22Rv1 (cell line): ENCODE measurements around the gene THADA.

ENCODE experiments used
- H3K27ac ChIP-seq: fragments of 450-650 bp; 2 replicates; pipeline ENCODE4 v1.5.1; 2017
- ZFX ChIP-seq: fragments of 450-650 bp; IDR thresholded peaks from 2 replicates; pipeline ENCODE4 v1.6.1; 2017; ENCODE audit warnings: antibody characterized with exemption, borderline replicate concordance
- TF ChIP-seq, protein P1 (sequence below): fragments of 450-650 bp; IDR thresholded peaks from 2 replicates; pipeline ENCODE4 v1.5.1; 2017; ENCODE audit warnings: mild to moderate bottlenecking

Gene THADA

DNA sequence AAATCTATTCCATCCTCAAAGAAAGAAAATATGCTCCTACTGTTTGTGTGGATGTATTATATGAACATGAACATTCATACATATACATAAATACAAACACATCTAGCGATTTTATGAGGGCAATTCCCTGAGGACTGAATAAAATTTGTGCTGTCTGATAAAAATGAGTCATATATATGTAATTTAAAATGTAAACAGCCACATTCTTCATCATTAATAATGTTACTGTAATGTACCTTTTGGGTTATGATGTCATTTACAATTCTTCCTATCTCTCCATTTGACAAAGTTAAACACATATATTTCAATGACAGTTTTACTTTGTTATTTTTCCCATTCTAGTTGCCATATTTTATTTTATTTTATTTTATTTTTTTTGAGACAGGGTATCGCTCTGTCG, 278.2 kb downstream of the THADA start:
- no peak overlapping the region for H3K27ac ChIP-seq
- TF ChIP-seq, protein P1, sequence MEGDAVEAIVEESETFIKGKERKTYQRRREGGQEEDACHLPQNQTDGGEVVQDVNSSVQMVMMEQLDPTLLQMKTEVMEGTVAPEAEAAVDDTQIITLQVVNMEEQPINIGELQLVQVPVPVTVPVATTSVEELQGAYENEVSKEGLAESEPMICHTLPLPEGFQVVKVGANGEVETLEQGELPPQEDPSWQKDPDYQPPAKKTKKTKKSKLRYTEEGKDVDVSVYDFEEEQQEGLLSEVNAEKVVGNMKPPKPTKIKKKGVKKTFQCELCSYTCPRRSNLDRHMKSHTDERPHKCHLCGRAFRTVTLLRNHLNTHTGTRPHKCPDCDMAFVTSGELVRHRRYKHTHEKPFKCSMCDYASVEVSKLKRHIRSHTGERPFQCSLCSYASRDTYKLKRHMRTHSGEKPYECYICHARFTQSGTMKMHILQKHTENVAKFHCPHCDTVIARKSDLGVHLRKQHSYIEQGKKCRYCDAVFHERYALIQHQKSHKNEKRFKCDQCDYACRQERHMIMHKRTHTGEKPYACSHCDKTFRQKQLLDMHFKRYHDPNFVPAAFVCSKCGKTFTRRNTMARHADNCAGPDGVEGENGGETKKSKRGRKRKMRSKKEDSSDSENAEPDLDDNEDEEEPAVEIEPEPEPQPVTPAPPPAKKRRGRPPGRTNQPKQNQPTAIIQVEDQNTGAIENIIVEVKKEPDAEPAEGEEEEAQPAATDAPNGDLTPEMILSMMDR = no peak
- TF ChIP-seq ZFX = no peak

DNA sequence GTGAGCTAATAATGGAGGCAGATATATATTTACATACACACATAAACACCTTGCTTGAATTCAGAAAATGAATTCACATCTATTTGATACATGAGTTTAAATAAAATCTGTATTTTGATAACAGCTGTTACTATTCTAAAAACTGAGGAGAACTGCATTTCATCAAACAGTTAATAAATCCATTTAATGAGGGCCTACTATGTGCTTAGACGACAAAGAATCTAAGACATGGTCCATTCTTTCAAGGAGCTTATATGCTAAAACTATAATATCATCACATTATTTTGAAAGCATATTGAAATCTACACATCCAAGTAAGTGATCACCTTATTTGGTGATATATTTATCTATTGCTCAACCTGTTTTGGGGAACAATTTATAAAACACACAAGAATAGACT, 278.6 kb downstream of the THADA start:
- H3K27ac ChIP-seq = no peak overlapping the region
- TF ChIP-seq, protein P1 = no peak
- TF ChIP-seq ZFX = no peak

DNA sequence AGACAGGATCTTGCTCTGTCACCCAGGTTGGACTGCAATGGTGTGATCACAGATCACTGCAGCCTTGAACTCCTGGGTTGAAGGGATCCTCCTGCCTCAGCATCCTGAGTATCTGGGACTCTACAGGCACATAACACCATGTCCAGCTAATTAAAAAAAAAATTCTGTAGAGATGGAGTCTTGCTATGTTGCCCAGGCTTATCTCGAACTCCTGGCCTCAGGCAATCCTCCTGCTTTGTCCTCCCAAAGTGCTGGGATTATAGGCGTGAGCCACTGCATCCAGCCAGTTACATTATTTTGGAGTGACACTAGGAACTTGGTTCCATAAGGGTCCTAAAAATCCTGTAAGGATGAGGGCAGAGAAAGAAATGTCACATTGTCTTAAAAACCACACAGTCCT, 280.4 kb downstream of the THADA start:
- H3K27ac ChIP-seq = no peak overlapping the region

DNA sequence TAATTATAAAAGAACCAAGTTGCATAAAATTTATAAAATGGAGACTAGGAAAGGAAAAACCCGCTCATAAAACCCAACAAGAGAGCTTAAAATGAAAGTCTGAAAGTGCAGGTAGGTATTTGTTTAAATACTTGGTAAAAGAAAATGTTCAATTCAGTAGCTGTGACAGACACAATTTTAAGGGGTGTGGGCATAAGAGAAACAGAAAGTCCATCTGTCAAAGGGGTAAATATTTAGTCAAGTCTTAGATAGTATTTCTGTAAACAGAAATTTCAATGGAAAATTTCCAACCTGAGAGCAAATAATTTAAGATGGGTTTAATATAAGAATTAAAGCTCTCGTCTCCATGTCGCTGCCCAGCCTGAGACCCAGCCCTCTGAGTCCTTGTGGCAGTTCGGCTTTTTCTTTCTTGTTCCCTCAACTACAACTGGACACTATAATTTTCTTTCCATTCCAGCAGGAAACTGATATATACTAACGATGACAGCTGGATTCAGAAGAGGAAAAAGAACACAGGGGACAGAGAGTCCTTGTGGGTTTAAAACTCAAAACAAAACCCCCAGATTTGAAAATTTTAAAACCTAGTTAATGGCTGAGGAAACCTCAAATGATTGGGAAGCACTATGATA, 281.4 kb downstream of the THADA start:
- no peak overlapping the region for H3K27ac ChIP-seq
- TF ChIP-seq ZFX = no peak
- TF ChIP-seq, protein P1 = no peak

More for the DNA sequence above, 280.4 kb downstream of the THADA start:
- no peak for TF ChIP-seq ZFX
- TF ChIP-seq, protein P1 = no peak

DNA sequence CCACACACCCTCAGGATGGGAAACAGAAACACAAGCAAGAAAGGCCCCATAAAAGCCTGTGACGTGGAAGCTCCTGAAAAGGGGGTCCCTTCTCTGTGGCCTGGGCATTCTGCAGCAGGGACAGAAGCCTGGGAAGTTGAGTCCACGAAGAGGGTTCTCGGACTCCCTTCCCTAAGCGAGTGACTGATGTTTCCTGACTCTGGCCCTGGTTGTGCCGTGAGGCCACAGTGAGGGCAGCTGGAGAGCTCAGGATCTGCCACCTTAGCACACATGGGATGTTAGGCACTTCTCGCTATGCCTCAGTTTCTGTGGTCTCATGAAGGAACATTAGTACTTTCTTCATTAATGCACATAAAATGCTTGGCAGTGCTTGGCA, 282.2 kb downstream of the THADA start:
- TF ChIP-seq, protein P1 = no peak
- TF ChIP-seq ZFX = no peak
- no peak overlapping the region for H3K27ac ChIP-seq

DNA sequence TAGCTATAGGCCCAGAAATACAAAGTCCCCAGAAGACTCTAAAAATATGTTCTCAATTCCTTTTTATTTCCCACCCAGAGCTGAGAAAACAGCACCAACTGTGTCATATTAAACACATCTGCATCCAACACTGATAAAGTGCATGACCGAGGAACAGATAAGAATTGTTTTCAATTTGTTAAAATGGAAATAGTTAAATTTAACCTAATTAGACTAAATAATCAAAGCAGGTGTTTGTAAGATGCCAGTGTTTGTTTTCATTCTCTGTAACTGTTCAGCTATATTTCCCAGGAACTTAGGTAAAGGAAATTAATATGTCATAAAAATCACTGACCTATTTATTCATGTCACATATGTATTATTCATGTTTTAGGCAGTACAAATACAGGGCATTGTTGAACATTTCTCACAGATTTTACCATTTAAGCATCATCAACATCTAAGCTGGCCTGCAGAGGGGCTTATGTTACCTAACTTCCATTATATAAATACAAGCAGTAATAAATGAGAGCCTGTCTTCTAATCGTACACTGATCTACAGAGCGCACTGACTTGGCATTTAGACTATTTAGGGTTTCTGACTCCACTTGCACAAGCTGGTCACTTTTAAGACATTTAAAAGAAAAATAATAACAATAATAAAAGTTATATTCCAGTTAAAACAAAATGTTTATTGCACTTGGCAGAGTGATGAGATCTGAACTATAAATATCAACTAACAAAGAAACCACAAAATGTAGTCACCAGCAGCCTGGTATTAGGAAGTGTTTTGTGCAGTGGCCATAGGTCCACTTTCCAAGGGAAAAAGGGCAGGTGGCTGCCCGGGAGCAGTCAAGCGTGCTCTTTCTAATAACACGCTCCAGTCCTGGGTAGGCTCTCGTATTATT, 282.8 kb downstream of the THADA start:
- H3K27ac ChIP-seq = no peak overlapping the region

More for the DNA sequence above, 282.8 kb downstream of the THADA start:
- TF ChIP-seq ZFX = no peak
- TF ChIP-seq, protein P1 = no peak
